Uterus (tissue), 2 donors: ENCODE results near the gene CYB5R3.

ENCODE experiments used
- CTCF ChIP-seq, 4 experiments: fragments of 200-600 bp in 2 of 4; fragments of 450-650 bp in 2 of 4; sonication (generic) in 2 of 4; IDR thresholded peaks; one replicate each; pipeline ENCODE4 v1.5.1; 2016 to 2019; ENCODE audit warnings: antibody characterized with exemption in 4 of 4, mild to moderate bottlenecking in 2 of 4, moderate library complexity in 1 of 4
- POLR2A ChIP-seq, 2 donors: fragments of 450-650 bp; IDR thresholded peaks; one replicate each; pipeline ENCODE4 v1.6.1; 2016; ENCODE audit warnings: antibody characterized with exemption in 2 of 2, mild to moderate bottlenecking in 1 of 2, moderate library complexity in 1 of 2

- no peak for TF ChIP-seq POLR2A (IDR thresholded peaks at IDR 0.05)
- TF ChIP-seq CTCF (IDR thresholded peaks at IDR 0.05): no peak
These were observed 47.2 kb downstream of the CYB5R3 start for GRCh38 chr22:42601879-42602465.
